Ascending aorta (tissue), 2 donors: ENCODE measurements around the gene SAMD5. TPM values are rescaled to one million over a fixed set of nuclear protein-coding genes. Genes with fewer than 3 reads are reported as not detected.

ENCODE experiments used
- DNase-seq, 2 donors: peaks; one replicate each; pipeline ENCODE4 v3.0.0-alpha.2; 2019; ENCODE audit warnings: low spot score in 2 of 2
- H3K27ac ChIP-seq, 2 donors: fragments of 200-600 bp; sonication (generic); one replicate each; pipeline ENCODE4 v1.5.1; 2016 to 2017; ENCODE audit warnings: mild to moderate bottlenecking in 1 of 2
- H3K27me3 ChIP-seq: fragments of 200-600 bp; sonication (generic); one replicate; pipeline ENCODE4 v1.5.1; 2017
- H3K36me3 ChIP-seq, 2 donors: fragments of 200-600 bp; sonication (generic); one replicate each; pipeline ENCODE4 v1.5.1; 2016
- H3K4me1 ChIP-seq, 2 donors: fragments of 200-600 bp; sonication (generic); one replicate each; pipeline ENCODE4 v1.5.1; 2016 to 2017; ENCODE audit warnings: mild to moderate bottlenecking in 1 of 2
- H3K4me3 ChIP-seq, 2 donors: fragments of 200-600 bp; sonication (generic); one replicate each; pipeline ENCODE4 v1.5.1; 2016 to 2017; ENCODE audit warnings: mild to moderate bottlenecking in 1 of 2
- H3K9me3 ChIP-seq, 2 donors: fragments of 200-600 bp; sonication (generic); one replicate each; pipeline ENCODE4 v1.5.1; 2016
- CTCF ChIP-seq, 3 experiments: fragments of 200-600 bp in 2 of 3; fragments of 450-650 bp in 1 of 3; sonication (generic) in 2 of 3; IDR thresholded peaks; one replicate each; pipeline ENCODE4 v1.5.1; 2016 to 2019; ENCODE audit warnings: antibody characterized with exemption in 3 of 3, mild to moderate bottlenecking in 1 of 3, moderate library complexity in 1 of 3
- intact Hi-C: fragments of 100-400 bp; cut with DNase I; formaldehyde crosslinking; loops from one replicate; pipeline ENCODE4 v1.15.1; 2023
- total RNA-seq: library from RNA; depleted of rRNA; stranded (reverse); fragments of >200 nt; gene quantifications from one replicate; pipeline ENCODE4 v1.1.0, GENCODE V29; 2016

SAMD5 gene
- total RNA-seq, 1 donor from 2014 or later, result 1.3 TPM

- Histone ChIP-seq H3K36me3 (no peaks in the 10 kb centered on the region), H3K4me1 (peaks cover 0 to 3% of the 10 kb centered on the region in 2 donors), H3K4me3 (no peak overlapping the region), H3K9me3 (no peaks in the 10 kb centered on the region), H3K27me3 (no peaks in the 10 kb centered on the region), H3K27ac (no peak overlapping the region)
- intact Hi-C loops, result no loop called here
- no peak for TF ChIP-seq CTCF (IDR thresholded peaks at IDR 0.05)
- DNase-seq, result no peak
These were observed 74.5 kb downstream of the SAMD5 start for GRCh38 chr6:147582991-147583390.

GRCh38 chr6:147585256-147585655 lies 76.8 kb downstream of the SAMD5 start:
- Histone ChIP-seq H3K4me3 (no peak overlapping the region), H3K9me3 (no peaks in the 10 kb centered on the region), H3K36me3 (no peaks in the 10 kb centered on the region), H3K27ac (no peak overlapping the region), H3K27me3 (no peaks in the 10 kb centered on the region), H3K4me1 (peaks cover 0 to 3% of the 10 kb centered on the region in 2 donors)
- no peak for DNase-seq
- intact Hi-C loops, result no loop called here
- TF ChIP-seq CTCF (IDR thresholded peaks at IDR 0.05), result no peak

GRCh38 chr6:147586044-147586443 lies 77.6 kb downstream of the SAMD5 start:
- H3K27me3 ChIP-seq, result no peaks in the 10 kb centered on the region
- no peak for DNase-seq
- H3K4me3 ChIP-seq, result no peak overlapping the region
- no peaks in the 10 kb centered on the region for H3K36me3 ChIP-seq
- no peak overlapping the region for H3K27ac ChIP-seq
- intact Hi-C loops, result no loop called here
- TF ChIP-seq CTCF (IDR thresholded peaks at IDR 0.05), result no peak
- no peaks in the 10 kb centered on the region for H3K9me3 ChIP-seq
- peaks cover 0 to 3% of the 10 kb centered on the region in 2 donors for H3K4me1 ChIP-seq

- Histone ChIP-seq H3K9me3 (no peaks in the 10 kb centered on the region), H3K4me3 (no peak overlapping the region), H3K27me3 (no peaks in the 10 kb centered on the region), H3K4me1 (peaks cover 0 to 3% of the 10 kb centered on the region in 2 donors), H3K27ac (no peak overlapping the region), H3K36me3 (no peaks in the 10 kb centered on the region)
- no peak for DNase-seq
- intact Hi-C loops, result no loop called here
- no peak for TF ChIP-seq CTCF (IDR thresholded peaks at IDR 0.05)
These were observed 79.4 kb downstream of the SAMD5 start for GRCh38 chr6:147587907-147588306.

GRCh38 chr6:147588469-147588868 lies 80.0 kb downstream of the SAMD5 start:
- DNase-seq, result no peak
- Histone ChIP-seq H3K27ac (no peak overlapping the region), H3K27me3 (no peaks in the 10 kb centered on the region), H3K4me1 (peaks cover 0 to 3% of the 10 kb centered on the region in 2 donors), H3K4me3 (no peak overlapping the region), H3K9me3 (no peaks in the 10 kb centered on the region), H3K36me3 (no peaks in the 10 kb centered on the region)
- no peak for TF ChIP-seq CTCF (IDR thresholded peaks at IDR 0.05)
- intact Hi-C loops, result no loop called here

GRCh38 chr6:147589739-147590250 lies 81.3 kb downstream of the SAMD5 start:
- Histone ChIP-seq H3K9me3 (no peaks in the 10 kb centered on the region), H3K27ac (no peak overlapping the region), H3K4me1 (peaks cover 0 to 3% of the 10 kb centered on the region in 2 donors), H3K27me3 (no peaks in the 10 kb centered on the region), H3K4me3 (no peak overlapping the region), H3K36me3 (no peaks in the 10 kb centered on the region)
- TF ChIP-seq CTCF (IDR thresholded peaks at IDR 0.05), result no peak
- no peak for DNase-seq
- intact Hi-C loops, result no loop called here
